Stimulated activated naive CD8-positive, alpha-beta T cell treated with anti-CD3 and anti-CD28 coated beads, Interleukin-15, amount 100 ng/mL, for 72 hours (primary cell): ENCODE results near the gene RNU1-4.
"Not testable (repeated sequence)": the region's sequence is repeated elsewhere in the genome, so short reads cannot be mapped to it uniquely, and the experiment has no call there.

Source experiments
- ATAC-seq: fragments of 150-1000 bp; cut with Tn5 transposase; 2 replicates; pipeline ENCODE4 v1.10.0; 2021; ENCODE audit warnings: mild to moderate bottlenecking, moderate library complexity
- DNase-seq, 2 donors: peaks; one replicate each; pipeline ENCODE4 v3.0.0; 2021 to 2022
- H3K27ac Mint-ChIP-seq, 2 donors: one replicate each; pipeline ENCODE4 v1.8.0; 2022; ENCODE audit warnings: mild to moderate bottlenecking in 2 of 2, mixed read lengths in 2 of 2, moderate library complexity in 2 of 2
- H3K27me3 Mint-ChIP-seq: one replicate; pipeline ENCODE4 v1.8.0; 2022; ENCODE audit warnings: mixed read lengths
- H3K4me1 Mint-ChIP-seq: one replicate; pipeline ENCODE4 v1.8.0; 2022; ENCODE audit warnings: mild to moderate bottlenecking, mixed read lengths
- H3K4me3 Mint-ChIP-seq, 2 donors: one replicate each; pipeline ENCODE4 v1.8.0; 2022; ENCODE audit warnings: mild to moderate bottlenecking in 2 of 2, mixed read lengths in 2 of 2, moderate library complexity in 1 of 2
- H3K9me3 Mint-ChIP-seq, 2 donors: one replicate each; pipeline ENCODE4 v1.8.0; 2022; ENCODE audit warnings: mixed read lengths in 2 of 2

RNU1-4 gene

DNA sequence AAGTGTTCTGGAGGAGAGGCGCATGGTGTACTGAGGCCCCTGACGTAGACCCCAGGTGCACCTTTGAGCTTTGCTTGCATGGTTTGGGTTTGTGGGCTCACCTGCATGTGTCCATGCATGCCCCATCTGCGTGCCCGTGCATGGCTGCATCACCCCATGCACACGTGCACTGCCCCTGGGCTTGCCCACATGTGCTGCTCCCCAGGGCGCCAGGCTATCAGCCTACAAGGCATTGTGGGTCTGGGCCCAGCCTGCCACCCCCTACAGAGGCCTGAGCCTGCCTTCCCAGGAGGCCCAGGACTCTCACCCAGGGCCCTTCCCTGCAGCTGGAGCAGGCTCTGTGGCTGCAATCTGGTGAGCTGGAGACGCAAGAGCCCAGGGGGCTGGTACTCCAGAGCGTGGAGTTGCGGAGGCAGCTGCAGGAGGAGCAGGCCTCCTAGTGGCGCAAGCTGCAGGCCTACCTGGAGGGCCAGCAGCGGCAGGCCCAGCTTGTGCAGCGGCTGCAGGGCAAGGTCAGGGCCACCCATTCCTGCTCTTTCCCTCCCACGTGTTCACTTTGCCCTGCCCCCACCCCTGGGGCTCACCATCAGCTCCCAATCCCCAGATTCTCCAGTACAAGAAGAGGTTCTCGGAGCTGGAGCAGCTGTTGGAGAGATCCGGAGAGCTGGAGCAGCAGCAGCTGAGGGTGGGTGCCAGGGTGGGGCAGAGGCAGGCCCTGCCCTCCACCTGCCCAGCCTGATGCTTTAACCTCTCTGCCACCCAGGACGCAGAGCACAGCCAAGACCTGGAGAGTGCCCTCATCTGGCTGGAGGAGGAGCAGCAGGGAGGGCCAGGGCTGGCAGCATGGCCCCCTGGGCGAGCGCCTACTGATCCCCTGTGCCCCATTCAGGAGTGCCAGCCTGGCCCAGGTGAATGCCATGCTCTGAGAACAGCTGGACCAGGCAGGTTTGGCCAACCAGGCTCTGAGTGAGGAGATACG, 9.9 kb downstream of the RNU1-4 start:
- not testable (repeated sequence) for DNase-seq, H3K4me3 Mint-ChIP-seq, H3K9me3 Mint-ChIP-seq, H3K27ac Mint-ChIP-seq, H3K27me3 Mint-ChIP-seq, H3K4me1 Mint-ChIP-seq
- peak; percentile 90 for ATAC-seq

DNA sequence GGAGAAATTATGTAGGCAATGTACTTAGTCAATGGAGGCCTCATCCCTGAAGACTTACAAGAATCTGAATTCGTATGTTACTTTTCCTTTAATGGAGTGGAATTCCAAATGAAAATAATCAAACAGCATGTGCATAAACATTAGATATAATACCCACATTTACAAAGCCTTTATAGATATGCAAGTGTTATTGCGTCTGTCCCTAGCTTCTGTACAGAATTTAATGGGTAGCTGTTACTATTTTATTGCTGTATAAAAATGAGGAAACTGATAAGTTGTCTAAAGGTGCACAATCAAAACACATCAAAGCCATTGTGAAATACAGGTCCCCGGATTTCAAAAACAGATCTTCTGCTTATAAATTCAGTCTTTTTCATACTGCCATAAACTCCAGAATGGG, 12.5 kb downstream of the RNU1-4 start:
- not testable (repeated sequence) for H3K9me3 Mint-ChIP-seq, H3K4me3 Mint-ChIP-seq, H3K4me1 Mint-ChIP-seq, H3K27me3 Mint-ChIP-seq, ATAC-seq, H3K27ac Mint-ChIP-seq, DNase-seq

DNA sequence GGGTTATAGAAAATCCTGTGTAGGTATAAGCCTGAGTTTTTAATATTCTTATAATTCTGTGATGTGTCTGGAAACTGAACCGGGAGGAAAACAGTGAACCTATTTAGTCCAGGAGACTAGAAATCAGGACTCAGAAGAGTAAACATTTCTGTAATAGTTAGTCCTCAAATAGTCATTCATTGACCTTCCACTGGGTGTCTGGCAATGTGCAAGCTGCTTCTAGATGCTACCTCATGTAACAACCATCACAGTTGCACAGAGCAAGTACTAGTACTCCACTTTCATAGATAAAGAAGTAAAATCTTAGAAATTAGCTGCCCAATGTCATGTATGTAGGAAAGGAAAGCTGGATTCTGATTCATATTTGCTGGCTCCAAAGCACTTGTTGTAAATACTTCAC, 15.1 kb downstream of the RNU1-4 start:
- not testable (repeated sequence) for DNase-seq, H3K27ac Mint-ChIP-seq, H3K9me3 Mint-ChIP-seq, H3K4me3 Mint-ChIP-seq, H3K4me1 Mint-ChIP-seq, H3K27me3 Mint-ChIP-seq, ATAC-seq

DNA sequence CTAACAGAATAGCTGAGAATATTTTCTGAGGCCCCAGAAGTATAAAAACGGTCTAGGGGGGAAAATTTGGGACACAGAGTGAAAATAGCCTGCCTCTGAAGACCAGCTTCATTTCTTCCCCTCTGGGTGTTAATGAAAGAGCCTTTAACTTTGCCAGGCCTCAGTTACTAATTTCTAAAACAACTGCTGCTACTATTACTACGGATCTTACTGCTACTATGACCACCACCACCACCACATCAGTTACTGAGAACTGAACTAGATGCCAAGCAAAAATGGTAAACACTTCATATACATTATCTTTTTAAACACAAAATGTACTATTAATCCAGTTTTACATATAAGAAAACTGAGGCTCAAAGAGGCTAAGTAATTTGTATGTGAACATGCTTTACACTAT, 15.6 kb downstream of the RNU1-4 start:
- not testable (repeated sequence) for ATAC-seq, H3K9me3 Mint-ChIP-seq, H3K27me3 Mint-ChIP-seq, H3K27ac Mint-ChIP-seq, H3K4me1 Mint-ChIP-seq, DNase-seq, H3K4me3 Mint-ChIP-seq

DNA sequence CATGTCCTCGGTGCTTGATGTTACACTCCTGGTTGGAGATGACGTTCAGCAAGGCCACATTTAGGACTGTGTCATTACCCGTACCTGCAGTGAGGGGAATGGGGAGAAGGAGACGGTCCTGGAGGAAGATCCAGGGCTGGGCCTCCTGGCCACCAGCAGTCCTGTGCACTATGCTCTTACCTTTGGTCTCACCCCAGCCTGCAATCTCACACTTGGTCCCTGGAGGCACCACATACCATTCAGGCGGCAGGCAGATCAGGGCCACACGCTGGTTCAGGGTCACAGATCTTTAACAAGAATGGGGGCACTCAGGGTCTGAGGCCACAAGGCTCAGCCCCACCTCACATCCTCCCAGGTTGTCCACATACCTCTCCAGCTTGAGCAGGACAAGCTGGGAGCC, 17.3 kb downstream of the RNU1-4 start:
- not testable (repeated sequence) for H3K4me1 Mint-ChIP-seq

DNA sequence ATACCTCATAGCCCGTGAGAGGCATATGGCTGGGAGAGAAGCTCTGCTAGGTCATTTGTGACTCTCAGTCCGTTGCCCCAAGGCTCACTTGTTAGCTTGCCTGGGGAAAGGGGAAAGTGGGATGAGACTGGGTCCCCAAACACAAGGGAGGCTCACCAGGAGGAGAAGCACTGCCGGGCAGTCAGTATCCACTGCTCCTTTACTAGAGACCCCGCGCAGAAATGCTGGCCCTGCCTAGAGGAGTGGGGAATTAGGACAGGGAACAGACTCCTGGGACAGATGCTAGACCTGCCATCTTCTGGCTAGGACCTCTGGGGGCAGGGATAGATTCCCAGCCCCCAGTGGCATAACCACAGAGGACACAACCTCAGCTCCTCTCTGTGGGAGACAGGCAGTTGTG, 17.7 kb downstream of the RNU1-4 start:
- not testable (repeated sequence) for H3K27ac Mint-ChIP-seq, ATAC-seq, H3K4me1 Mint-ChIP-seq, DNase-seq, H3K27me3 Mint-ChIP-seq, H3K9me3 Mint-ChIP-seq, H3K4me3 Mint-ChIP-seq

More for the DNA sequence above, 17.3 kb downstream of the RNU1-4 start:
- ATAC-seq = peak; percentile 48
- H3K9me3 Mint-ChIP-seq, DNase-seq, H3K27me3 Mint-ChIP-seq, H3K4me3 Mint-ChIP-seq, H3K27ac Mint-ChIP-seq: not testable (repeated sequence)

DNA sequence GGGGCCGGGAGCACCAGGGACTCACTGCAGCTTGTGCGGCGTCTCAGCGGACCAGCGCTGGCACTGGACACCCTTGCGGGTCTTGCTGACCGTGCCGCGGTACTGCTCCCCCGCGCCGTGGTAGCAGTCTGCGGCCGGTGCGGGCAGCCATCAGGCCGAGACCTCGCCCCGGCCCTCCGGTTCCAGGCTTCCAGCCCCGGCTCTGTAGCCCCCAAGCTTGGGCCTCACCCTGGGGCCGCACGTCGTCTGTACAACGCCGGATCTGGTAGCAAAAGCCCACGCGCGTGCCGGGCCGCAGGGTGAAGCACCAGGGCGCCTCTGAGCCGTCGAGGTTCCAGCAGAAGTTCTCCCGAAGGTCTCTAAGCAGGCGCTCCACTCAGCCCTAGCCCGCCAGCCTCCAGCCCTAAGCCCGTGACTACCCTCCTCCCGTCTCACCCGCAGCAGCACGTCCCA, 18.8 kb downstream of the RNU1-4 start:
- ATAC-seq = peak; percentile 22

DNA sequence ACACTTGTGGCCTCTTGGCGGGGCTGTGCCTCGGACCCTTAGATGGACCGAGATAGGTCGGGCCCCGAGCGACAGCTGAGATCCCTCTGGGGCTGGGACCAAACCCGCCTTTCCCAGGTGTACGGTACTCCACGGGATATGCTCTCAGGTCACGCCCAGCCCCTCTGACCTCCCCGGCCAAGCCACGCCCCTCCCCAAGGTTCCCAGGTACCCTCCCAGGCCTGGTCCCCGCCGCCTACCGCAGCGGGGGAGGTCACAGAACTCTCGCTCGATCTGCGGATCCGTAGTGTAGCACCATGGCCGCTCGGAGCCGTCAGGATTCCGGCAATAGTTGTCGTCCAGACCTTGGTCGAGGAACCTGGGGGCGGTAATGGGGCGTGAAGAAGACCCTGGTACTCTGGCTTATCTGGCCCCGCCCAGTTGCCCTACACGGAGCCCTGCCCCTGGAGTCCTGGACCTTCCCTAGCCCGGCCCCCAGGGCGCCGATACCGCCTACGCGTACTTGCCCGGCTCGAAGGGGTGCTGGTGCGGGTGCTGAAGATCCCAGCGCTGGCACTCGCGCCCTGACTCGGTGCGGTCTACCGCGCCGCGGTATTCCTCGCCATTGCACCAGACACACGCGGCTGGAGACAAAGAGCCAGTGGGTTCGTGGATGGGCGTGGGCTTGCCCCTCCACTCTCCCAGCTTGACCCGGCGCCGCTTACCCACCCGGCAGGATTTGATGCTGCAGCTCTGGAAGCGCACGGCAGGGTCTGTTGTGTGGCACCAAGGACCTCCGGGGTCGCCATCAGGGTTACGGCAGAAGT, 19.5 kb downstream of the RNU1-4 start:
- H3K4me1 Mint-ChIP-seq, H3K27ac Mint-ChIP-seq, H3K27me3 Mint-ChIP-seq, H3K9me3 Mint-ChIP-seq, DNase-seq, H3K4me3 Mint-ChIP-seq: not testable (repeated sequence)
- peak; percentile 53 for ATAC-seq

More for the DNA sequence above, 18.8 kb downstream of the RNU1-4 start:
- not testable (repeated sequence) for H3K27ac Mint-ChIP-seq, H3K9me3 Mint-ChIP-seq, DNase-seq, H3K4me3 Mint-ChIP-seq, H3K4me1 Mint-ChIP-seq, H3K27me3 Mint-ChIP-seq

DNA sequence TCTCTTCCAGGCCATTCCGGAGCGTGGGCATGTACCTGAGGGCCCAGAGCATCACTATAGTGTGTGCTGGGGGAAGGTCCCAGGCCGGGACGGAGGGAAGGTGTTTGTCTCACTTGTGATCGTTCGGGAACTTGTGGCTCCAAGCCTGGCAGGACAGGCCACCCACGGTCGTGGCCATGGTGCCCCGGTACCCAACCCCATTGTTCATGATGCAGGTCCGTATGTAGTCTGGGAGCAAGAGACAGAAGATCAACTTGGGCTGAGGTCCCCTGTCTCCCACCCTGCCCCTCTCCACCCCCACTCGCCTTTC, 20.1 kb downstream of the RNU1-4 start:
- peaks cover 14% of the 10 kb centered on the region for H3K27me3 Mint-ChIP-seq
- not testable (repeated sequence) for H3K4me3 Mint-ChIP-seq, H3K27ac Mint-ChIP-seq, H3K4me1 Mint-ChIP-seq, DNase-seq, H3K9me3 Mint-ChIP-seq
- ATAC-seq = peak; percentile 18

DNA sequence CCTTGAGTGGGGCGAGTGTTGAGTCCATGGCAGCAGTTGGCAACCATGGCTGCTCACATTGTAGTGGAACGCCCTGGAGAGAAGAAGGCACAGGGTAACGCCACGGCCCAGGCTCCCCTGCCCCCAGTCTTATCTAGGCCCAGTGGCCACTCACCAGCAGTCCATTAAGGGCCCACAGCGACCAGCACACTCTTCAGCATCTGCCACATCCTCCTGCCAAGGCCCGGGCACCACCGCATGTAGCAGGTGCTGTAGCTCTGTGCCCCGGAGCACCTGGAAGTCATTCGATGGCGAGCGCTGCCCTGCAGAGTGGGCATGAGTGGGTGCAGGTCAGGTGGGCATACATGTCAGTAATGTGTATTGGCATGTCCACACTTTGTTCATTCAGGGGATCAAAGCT, 20.5 kb downstream of the RNU1-4 start:
- not testable (repeated sequence) for ATAC-seq, H3K4me3 Mint-ChIP-seq, DNase-seq, H3K27ac Mint-ChIP-seq, H3K9me3 Mint-ChIP-seq, H3K4me1 Mint-ChIP-seq
- H3K27me3 Mint-ChIP-seq = peaks cover 18% of the 10 kb centered on the region

DNA sequence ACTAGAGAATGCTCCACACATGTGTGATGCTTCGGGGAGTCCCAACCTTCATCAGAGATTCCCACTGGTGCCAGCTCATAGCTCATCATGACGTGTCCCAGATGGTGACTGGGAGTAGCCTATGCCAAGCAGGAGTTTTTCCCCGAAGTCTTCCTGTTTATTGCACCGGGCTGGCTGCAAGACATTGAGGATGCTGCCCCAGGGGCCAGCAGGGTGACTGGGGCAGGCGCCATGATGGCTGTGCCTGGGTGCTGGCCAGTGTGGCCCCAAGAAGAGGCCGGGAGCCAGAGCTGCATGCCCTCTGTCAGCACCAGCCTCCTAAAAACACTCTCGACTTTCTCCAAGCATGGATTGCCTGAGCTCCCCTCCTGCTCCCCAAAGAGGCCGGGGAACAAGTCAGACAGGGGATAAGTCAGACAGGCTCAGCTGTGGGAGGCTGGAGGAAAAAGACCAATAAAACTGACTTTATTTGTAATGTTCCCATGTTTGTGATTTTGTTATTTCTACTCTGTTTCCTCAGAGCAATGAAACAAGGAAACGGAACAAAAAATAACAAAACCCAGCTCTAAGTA, 24.0 kb downstream of the RNU1-4 start:
- not testable (repeated sequence) for DNase-seq, ATAC-seq, H3K9me3 Mint-ChIP-seq, H3K27ac Mint-ChIP-seq, H3K4me3 Mint-ChIP-seq, H3K4me1 Mint-ChIP-seq
- peaks cover 26% of the 10 kb centered on the region for H3K27me3 Mint-ChIP-seq

DNA sequence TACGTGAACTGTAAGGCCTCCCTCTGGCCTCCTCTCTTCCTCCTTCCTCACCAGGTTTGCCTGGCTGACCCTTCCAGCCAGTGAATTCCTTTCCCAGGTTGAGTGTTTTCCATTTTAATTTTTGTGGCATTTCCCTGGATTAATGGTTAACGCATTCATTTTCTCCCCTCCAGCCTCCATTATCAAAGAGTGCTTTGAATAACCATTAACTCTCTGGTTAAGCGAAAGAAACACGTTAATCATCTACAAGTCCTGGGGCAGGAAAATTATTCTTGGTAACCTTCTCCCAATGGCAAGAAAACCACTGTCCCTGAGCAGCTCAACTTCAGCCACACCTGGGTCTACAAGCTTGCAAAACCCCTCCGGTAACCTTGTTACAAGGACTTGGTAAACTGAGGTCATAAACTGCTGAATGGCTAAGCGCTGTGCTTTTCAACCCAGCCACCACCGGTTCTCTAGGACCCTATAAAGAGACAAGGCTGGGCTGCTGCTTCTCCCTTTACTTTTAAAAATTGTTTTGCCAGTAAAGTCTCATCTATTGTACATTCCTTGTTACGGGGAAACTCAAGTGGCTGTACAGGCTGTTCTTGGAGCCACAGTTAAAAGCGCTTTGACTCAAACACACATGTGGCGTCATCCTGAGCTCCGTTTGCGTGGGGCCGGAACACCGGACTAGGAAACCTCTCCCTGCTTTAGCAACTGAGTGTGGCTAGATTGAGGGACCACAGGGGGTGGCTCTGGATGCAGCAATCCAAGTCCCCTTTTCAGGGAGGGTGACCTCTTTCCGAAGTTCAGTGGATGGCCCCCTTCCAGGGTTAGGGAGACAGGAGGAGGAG, 24.7 kb downstream of the RNU1-4 start:
- not testable (repeated sequence) for DNase-seq

DNA sequence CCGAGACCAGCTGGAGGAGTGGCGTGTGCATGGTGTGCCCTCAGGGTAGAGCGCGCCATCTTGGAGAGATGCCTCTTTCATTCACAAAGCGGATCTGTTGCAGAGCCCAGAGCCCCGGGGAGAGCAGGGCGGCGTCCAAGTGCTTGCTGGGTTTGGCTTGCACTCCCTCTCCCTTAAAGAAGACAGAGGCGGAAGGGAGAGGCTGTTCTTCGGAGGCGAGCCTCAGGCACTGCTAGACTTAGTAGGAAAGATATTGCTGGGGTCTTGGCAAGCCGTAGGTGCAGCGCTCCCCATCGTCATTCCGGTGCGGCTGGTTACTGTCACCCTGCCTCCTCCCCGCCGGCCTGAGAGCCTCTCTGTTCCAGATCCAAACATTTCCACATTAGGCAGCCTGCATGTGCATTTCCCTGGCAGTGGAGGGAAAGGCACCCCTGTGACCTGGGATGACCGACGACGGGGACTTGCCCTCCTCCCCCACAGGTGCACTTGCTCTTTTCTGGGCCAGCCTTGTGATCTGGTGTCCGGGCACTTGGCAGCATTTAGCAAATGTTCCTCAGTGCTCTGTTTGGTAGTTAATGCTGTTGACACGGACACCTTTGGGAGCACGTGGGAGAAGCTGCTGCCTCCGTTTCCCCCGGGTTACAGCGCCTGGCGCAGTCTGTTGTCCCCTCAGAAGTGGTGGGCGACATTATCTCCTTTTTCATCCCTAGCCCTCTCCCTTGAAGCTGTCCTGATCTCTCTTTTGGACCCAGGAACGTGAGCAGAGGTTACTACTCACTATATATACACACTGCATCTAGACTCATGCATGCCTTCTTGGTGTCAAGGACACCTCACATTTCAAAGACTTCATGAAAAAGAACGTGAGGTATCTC, 25.7 kb downstream of the RNU1-4 start:
- not testable (repeated sequence) for DNase-seq

More for the DNA sequence above, 24.7 kb downstream of the RNU1-4 start:
- not testable (repeated sequence) for H3K4me1 Mint-ChIP-seq, H3K9me3 Mint-ChIP-seq, ATAC-seq, H3K27ac Mint-ChIP-seq, H3K4me3 Mint-ChIP-seq
- peaks cover 26% of the 10 kb centered on the region for H3K27me3 Mint-ChIP-seq

DNA sequence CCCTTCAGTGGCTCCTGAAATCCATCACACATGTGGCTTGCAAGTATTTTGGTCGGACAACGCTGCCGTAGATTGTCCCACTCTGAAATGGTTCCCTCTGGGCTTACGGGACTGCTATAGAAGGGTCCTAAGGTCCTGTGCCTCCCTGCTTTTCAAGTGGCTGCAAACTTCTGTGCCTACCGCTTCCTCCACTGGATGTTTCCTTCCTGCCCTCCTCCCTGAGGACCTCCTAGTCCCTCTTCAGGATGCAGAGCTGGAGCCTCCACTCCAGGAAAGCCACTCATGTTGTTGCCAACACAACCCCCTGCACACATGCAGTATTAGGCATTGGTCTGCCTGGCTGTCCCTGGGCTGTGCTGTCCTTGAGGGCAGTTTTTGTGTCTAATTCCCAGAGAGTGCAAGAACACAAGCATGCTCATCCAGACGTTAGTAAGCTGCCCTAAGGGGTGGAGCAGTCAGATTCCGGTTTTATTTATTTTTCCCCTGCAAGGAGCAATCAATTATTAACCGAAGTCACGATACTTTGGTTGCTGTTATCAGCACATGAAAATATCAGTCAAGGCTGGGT, 26.5 kb downstream of the RNU1-4 start:
- H3K4me3 Mint-ChIP-seq, H3K27ac Mint-ChIP-seq: not testable (repeated sequence)

More for the DNA sequence above, 25.7 kb downstream of the RNU1-4 start:
- not testable (repeated sequence) for H3K27ac Mint-ChIP-seq, ATAC-seq, H3K4me3 Mint-ChIP-seq, H3K4me1 Mint-ChIP-seq, H3K9me3 Mint-ChIP-seq
- peaks cover 26% of the 10 kb centered on the region for H3K27me3 Mint-ChIP-seq

More for the DNA sequence above, 26.5 kb downstream of the RNU1-4 start:
- peaks cover 26% of the 10 kb centered on the region for H3K27me3 Mint-ChIP-seq
- DNase-seq, H3K4me1 Mint-ChIP-seq, ATAC-seq, H3K9me3 Mint-ChIP-seq: not testable (repeated sequence)
